ENCODE results near the gene HMX1. TPM values are rescaled to one million over a fixed set of nuclear protein-coding genes. Genes with fewer than 3 reads are reported as not detected.
A peak's percentile ranks its signal among the peaks of the same experiment; 100 is the strongest.

HMX1 gene
- total RNA-seq, 1 donor from 2014 or later: not detected

DNA sequence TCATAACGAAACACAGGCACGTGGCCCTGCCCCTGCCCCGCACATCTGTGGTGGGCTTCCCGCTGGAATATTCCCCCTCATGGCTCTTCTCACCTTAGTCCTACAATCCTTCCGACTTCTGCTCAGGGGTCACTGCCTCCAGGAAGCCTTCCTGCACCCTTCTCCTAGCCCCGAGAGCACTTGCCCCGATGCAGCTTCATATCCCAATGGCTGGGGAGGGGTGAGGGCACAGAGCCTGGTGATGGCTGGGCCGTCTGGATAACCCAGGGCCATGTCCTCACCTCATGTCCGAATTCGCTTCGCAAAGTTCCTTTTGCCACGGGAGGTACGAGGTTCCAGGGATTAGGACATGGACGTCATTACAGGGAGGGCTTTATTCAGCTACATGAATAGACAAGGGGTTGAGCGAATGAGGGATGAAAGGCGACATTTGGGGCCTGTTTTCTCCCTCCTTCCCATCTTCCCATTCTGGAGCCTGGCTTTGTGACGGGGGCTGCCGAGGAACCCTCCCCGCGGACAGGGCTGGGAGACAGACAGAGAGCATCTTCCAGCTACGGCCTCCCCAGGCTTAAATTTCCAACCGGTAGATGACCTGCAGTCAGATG lies 35.5 kb upstream of the HMX1 start:
- TF ChIP-seq, protein P1, sequence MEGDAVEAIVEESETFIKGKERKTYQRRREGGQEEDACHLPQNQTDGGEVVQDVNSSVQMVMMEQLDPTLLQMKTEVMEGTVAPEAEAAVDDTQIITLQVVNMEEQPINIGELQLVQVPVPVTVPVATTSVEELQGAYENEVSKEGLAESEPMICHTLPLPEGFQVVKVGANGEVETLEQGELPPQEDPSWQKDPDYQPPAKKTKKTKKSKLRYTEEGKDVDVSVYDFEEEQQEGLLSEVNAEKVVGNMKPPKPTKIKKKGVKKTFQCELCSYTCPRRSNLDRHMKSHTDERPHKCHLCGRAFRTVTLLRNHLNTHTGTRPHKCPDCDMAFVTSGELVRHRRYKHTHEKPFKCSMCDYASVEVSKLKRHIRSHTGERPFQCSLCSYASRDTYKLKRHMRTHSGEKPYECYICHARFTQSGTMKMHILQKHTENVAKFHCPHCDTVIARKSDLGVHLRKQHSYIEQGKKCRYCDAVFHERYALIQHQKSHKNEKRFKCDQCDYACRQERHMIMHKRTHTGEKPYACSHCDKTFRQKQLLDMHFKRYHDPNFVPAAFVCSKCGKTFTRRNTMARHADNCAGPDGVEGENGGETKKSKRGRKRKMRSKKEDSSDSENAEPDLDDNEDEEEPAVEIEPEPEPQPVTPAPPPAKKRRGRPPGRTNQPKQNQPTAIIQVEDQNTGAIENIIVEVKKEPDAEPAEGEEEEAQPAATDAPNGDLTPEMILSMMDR (IDR thresholded peaks at IDR 0.05; ENCODE audit: unreplicated experiment): no peak
- H3K4me1 Mint-ChIP-seq (ENCODE audit: unreplicated experiment): peaks cover 9% of the 10 kb centered on the region
- H3K36me3 Mint-ChIP-seq (ENCODE audit: low read depth, unreplicated experiment): no peaks in the 10 kb centered on the region
- peaks cover 10% of the 10 kb centered on the region for H3K27me3 Mint-ChIP-seq (ENCODE audit: unreplicated experiment)
- DNase-seq (ENCODE audit: low spot score): no peak
- H3K27ac Mint-ChIP-seq (ENCODE audit: unreplicated experiment): peak overlapping the region; percentile 41
- H3K9me3 Mint-ChIP-seq (ENCODE audit: unreplicated experiment): no peaks in the 10 kb centered on the region
- no peak overlapping the region for H3K4me3 Mint-ChIP-seq (ENCODE audit: unreplicated experiment)

DNA sequence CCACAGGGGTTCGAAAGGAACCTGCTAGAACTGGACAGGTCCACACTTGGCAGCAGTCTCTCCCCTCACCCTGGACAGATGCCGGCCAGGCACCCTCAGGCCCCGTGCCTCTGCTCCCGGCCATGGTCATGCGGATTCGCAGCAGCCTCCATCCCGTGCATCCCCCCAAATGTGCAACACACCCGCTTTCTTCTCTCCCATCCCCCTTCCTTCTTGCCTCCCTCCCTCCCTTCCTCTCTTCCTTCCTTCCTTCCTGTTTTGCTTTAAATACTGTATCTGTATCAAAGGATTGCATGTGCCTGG lies 35.0 kb upstream of the HMX1 start:
- TF ChIP-seq, protein P1 (IDR thresholded peaks at IDR 0.05; ENCODE audit: unreplicated experiment): no peak
- Mint-ChIP-seq H3K4me1 (ENCODE audit: unreplicated experiment) (peaks cover 9% of the 10 kb centered on the region), H3K27me3 (ENCODE audit: unreplicated experiment) (peaks cover 9% of the 10 kb centered on the region), H3K36me3 (ENCODE audit: low read depth, unreplicated experiment) (peaks cover 5% of the 10 kb centered on the region), H3K27ac (ENCODE audit: unreplicated experiment) (peak overlapping the region; percentile 41), H3K9me3 (ENCODE audit: unreplicated experiment) (no peaks in the 10 kb centered on the region), H3K4me3 (ENCODE audit: unreplicated experiment) (no peak overlapping the region)
- DNase-seq (ENCODE audit: low spot score): no peak

DNA sequence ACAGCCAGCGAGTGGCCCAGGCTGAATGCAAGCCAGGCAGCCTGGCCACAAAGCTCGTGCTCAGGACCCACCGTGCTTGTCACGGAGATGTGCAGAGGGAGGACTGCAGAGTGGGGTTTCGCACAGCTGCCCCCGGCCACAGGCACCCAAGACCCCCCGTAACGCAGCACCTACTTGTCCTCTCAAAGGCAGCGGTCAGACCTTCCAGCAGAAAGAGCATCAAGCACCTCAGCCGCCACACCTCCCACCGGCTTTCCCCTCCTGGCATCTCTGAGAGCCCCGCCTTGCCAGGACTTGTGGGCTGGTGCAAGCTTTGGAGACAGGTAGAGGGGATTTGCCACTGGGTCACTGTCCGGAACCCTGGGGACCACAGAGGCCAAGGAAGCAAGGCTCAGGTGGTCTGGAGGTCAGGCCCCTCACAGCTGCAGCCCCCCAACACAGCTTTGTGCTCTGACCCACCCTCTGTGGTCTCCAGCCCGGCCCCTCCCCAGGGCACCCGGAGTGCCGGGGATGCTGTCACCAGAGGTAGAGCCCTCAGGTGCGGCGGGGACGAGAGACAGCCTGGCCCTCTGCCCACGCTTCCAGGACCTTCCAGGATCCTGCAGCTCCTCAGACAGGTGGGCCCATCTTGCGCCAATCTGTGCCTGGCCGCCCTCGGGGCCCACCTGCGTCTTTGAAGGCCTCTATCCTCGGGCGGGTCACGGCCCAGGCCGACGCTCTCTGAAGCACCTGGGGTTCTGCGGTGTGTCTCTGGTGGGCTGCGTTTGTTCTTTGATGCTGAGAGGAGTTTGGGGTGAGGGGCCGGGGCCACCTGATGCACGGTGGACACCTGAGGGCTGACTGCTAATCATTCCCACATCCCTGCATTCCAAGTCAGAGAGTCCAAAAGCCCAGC lies 34.4 kb upstream of the HMX1 start:
- H3K4me3 Mint-ChIP-seq (ENCODE audit: unreplicated experiment): no peak overlapping the region
- peaks cover 12% of the 10 kb centered on the region for H3K27me3 Mint-ChIP-seq (ENCODE audit: unreplicated experiment)
- H3K36me3 Mint-ChIP-seq (ENCODE audit: low read depth, unreplicated experiment): peaks cover 7% of the 10 kb centered on the region
- no peaks in the 10 kb centered on the region for H3K9me3 Mint-ChIP-seq (ENCODE audit: unreplicated experiment)
- peaks cover 9% of the 10 kb centered on the region for H3K4me1 Mint-ChIP-seq (ENCODE audit: unreplicated experiment)
- no peak overlapping the region for H3K27ac Mint-ChIP-seq (ENCODE audit: unreplicated experiment)
- no peak for DNase-seq (ENCODE audit: low spot score)
- TF ChIP-seq, protein P1 (IDR thresholded peaks at IDR 0.05; ENCODE audit: unreplicated experiment): no peak

DNA sequence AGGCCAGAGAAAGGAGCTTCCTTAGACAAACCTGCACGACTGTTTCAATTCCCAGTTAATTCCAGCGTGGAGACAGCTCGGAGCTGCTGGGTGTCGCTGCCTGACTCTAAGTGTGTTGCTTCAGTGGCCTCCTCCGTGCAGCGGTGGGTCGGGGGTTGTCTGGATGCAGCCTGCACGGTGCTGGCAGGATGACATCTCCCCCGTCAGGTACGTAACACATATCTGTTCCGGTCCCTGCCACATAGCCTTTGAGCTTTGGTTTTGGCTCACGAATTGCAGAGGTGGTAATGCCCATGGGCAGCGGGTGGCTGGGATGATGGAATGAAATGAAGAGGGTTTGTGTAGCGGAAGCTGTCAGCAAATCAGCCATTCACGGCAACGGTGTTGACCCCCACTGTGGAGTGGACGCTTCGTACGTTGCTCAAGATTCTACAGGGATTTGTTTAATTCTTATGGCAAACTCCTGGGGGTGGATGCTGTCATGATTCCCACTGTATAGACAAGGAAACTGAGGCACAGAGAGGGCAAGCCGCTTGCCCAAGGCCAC lies 33.7 kb upstream of the HMX1 start:
- Mint-ChIP-seq H3K9me3 (ENCODE audit: unreplicated experiment) (no peaks in the 10 kb centered on the region), H3K4me3 (ENCODE audit: unreplicated experiment) (no peak overlapping the region), H3K27me3 (ENCODE audit: unreplicated experiment) (peaks cover 12% of the 10 kb centered on the region), H3K27ac (ENCODE audit: unreplicated experiment) (no peak overlapping the region), H3K4me1 (ENCODE audit: unreplicated experiment) (peaks cover 9% of the 10 kb centered on the region), H3K36me3 (ENCODE audit: low read depth, unreplicated experiment) (peaks cover 7% of the 10 kb centered on the region)
- DNase-seq (ENCODE audit: low spot score): no peak
- TF ChIP-seq, protein P1 (IDR thresholded peaks at IDR 0.05; ENCODE audit: unreplicated experiment): no peak

DNA sequence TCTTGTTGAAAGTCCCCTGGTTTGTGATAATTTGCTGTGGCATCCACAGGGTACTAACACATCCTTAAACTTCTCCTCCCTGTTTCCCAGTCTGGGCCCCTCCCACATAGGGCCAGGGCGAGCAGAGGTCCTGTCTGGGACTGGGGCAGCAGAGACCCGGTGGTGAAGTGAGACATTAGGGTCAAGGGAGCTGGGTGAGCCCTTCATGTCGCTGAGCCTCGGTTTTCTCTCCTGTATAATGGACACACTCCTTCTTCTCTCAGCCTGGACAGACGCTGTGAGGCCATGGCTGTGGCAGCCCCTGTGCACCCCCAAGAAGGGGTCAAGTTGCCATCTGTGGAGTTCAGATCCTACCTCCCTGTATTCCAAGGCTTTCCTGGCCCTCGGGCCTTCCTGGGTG lies 33.0 kb upstream of the HMX1 start:
- Mint-ChIP-seq H3K4me1 (ENCODE audit: unreplicated experiment) (peaks cover 9% of the 10 kb centered on the region), H3K27me3 (ENCODE audit: unreplicated experiment) (peaks cover 10% of the 10 kb centered on the region), H3K4me3 (ENCODE audit: unreplicated experiment) (no peak overlapping the region), H3K27ac (ENCODE audit: unreplicated experiment) (no peak overlapping the region), H3K36me3 (ENCODE audit: low read depth, unreplicated experiment) (peaks cover 7% of the 10 kb centered on the region), H3K9me3 (ENCODE audit: unreplicated experiment) (no peaks in the 10 kb centered on the region)
- no peak for DNase-seq (ENCODE audit: low spot score)
- TF ChIP-seq, protein P1 (IDR thresholded peaks at IDR 0.05; ENCODE audit: unreplicated experiment): no peak

Data from endothelial cell (in vitro differentiated cells).